Left ventricle myocardium inferior (tissue), 1 donor: ENCODE data around the gene SLC25A48. TPM values are rescaled to one million over a fixed set of nuclear protein-coding genes. Genes with fewer than 3 reads are reported as not detected.

ENCODE experiments used
- DNase-seq: peaks from one replicate; pipeline ENCODE4 v3.0.0-alpha.2; 2020
- H3K27ac ChIP-seq: fragments of 200-600 bp; replicated peaks from 2 replicates; pipeline ENCODE4 v1.8.0; 2021
- H3K27me3 ChIP-seq: fragments of 200-600 bp; 2 replicates; pipeline ENCODE4 v1.8.0; 2021; ENCODE audit warnings: low read depth
- H3K36me3 ChIP-seq: fragments of 200-600 bp; 2 replicates; pipeline ENCODE4 v1.8.0; 2021
- H3K4me1 ChIP-seq: fragments of 200-600 bp; 2 replicates; pipeline ENCODE4 v1.8.0; 2021
- H3K4me3 ChIP-seq: fragments of 200-600 bp; 2 replicates; pipeline ENCODE4 v1.8.0; 2021; ENCODE audit warnings: mild to moderate bottlenecking, moderate library complexity
- H3K9me3 ChIP-seq: fragments of 200-600 bp; replicated peaks from 2 replicates; pipeline ENCODE4 v1.8.0; 2021
- intact Hi-C: fragments of 100-400 bp; cut with micrococcal nuclease; formaldehyde crosslinking; loops from one replicate; pipeline ENCODE4 v1.11.0; 2022
- total RNA-seq: library from RNA; stranded (reverse); fragmentation: NEBNext Ultra II Directional; extraction: Animal tissue kit (Norgen Biotek cat#: 25700); gene quantifications from one replicate; pipeline ENCODE4 v1.2.1, GENCODE V29; 2021
- TF ChIP-seq, protein P1 (sequence below): fragments of 200-600 bp; IDR thresholded peaks from 2 replicates; pipeline ENCODE4 v1.8.0; 2021; ENCODE audit warnings: antibody characterized with exemption, mild to moderate bottlenecking, borderline replicate concordance
- donor health status: DM: no; HTN: yes; CAD: no; lungs with severe emphysema.

The SLC25A48 gene
- total RNA-seq, 1 donor from 2014 or later: not detected

DNA sequence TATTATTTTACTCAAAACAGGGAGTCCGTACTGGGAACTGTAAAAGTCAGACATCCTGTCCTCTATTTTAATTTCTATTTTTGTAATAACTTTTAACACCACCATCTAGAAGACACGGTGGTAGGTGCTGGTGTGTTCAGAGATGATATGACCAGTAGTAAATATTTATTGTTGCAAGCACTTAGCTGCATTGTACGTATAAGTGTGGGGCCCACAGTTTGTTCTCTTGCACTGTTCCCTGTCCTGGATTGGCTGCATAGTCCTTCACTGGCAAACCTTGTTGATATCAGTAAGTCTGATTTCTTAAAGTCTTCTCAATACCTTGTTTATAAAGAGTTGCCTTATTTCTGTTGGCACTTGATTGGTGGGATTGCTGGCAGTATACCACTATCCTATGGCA lies 85.7 kb downstream of the SLC25A48 start:
- intact Hi-C loops: no loop called here
- Histone ChIP-seq H3K4me3 (no peak overlapping the region), H3K27me3 (peaks cover 73% of the 10 kb centered on the region), H3K9me3 (no peaks in the 10 kb centered on the region), H3K27ac (no peak overlapping the region), H3K36me3 (no peaks in the 10 kb centered on the region), H3K4me1 (no peaks in the 10 kb centered on the region)
- TF ChIP-seq, protein P1, sequence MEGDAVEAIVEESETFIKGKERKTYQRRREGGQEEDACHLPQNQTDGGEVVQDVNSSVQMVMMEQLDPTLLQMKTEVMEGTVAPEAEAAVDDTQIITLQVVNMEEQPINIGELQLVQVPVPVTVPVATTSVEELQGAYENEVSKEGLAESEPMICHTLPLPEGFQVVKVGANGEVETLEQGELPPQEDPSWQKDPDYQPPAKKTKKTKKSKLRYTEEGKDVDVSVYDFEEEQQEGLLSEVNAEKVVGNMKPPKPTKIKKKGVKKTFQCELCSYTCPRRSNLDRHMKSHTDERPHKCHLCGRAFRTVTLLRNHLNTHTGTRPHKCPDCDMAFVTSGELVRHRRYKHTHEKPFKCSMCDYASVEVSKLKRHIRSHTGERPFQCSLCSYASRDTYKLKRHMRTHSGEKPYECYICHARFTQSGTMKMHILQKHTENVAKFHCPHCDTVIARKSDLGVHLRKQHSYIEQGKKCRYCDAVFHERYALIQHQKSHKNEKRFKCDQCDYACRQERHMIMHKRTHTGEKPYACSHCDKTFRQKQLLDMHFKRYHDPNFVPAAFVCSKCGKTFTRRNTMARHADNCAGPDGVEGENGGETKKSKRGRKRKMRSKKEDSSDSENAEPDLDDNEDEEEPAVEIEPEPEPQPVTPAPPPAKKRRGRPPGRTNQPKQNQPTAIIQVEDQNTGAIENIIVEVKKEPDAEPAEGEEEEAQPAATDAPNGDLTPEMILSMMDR: no peak
- DNase-seq: no peak

DNA sequence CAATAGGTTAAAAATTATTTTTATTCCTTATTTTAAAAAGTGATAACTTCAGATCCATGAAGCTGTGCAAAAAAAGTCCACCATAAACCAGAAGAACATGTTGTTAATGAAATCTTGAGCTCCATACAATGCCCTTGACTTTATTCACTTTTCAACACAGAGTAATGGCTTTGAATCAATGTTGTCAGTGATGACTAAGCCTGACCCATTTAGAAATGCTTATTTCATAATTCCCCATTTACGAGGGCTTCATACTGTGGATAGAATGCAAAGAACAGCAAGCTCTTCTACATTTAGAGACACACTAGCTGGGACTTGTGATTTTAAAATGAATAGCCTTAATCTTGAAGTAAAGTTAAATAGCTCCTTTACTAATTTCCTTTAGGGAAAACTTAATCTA lies 86.9 kb downstream of the SLC25A48 start:
- H3K36me3 ChIP-seq: no peaks in the 10 kb centered on the region
- H3K4me1 ChIP-seq: no peaks in the 10 kb centered on the region
- H3K9me3 ChIP-seq: no peaks in the 10 kb centered on the region
- TF ChIP-seq, protein P1: no peak
- no peak overlapping the region for H3K27ac ChIP-seq
- DNase-seq: no peak
- peaks cover 83% of the 10 kb centered on the region for H3K27me3 ChIP-seq
- no peak overlapping the region for H3K4me3 ChIP-seq
- intact Hi-C loops: no loop called here

DNA sequence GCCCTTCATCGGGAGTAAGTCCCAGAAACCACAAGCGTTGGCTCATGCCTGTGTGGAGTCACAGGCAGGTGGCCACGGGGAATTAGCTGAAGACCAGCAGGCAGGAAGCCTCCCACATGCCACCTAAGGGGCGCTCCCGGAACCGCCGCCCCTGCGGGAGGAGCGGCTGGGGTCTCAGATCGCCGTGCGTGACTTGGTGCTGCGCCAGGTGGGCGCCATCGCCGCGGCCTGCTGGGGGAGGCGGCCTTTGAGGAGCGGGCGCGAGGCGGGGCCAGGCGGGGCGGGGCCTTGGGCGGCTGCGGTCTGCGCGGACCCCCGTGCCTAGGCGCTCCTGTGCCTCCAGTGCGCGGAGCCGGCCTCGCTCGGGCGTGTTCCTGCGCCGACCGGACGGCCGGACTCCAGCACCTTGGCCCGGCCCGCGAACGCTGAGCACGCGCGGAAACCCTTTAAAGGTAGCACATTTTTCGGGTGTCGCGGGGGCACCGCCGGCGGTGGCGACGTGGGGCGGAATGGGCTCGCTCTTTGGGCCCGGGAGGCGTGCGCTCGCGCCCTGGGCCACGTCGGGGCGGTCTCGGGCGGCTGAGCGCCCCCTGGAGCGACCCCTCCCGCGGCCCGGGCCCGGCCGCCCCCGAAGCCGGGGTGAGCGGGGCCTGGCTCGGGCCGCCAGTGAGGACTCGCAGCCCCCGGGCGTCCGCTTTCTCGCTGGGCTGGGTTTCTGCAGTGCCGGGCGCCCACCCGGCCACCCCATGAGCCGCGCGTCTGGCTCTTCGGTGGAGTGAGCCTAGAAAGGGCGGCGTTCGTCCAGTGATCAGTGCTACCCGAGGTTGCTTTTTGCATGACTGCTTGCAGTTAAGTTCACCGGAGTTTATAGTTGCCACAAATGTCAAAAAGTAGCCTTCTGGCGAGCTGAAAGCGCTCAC lies 95.8 kb downstream of the SLC25A48 start:
- no peak for DNase-seq
- Histone ChIP-seq H3K4me3 (peak overlapping the region; percentile 61), H3K36me3 (no peaks in the 10 kb centered on the region), H3K27me3 (peaks cover 78% of the 10 kb centered on the region), H3K9me3 (peaks cover 4% of the 10 kb centered on the region), H3K27ac (no peak overlapping the region), H3K4me1 (peaks cover 12% of the 10 kb centered on the region)
- TF ChIP-seq, protein P1: no peak
- intact Hi-C loops: no loop called here

DNA sequence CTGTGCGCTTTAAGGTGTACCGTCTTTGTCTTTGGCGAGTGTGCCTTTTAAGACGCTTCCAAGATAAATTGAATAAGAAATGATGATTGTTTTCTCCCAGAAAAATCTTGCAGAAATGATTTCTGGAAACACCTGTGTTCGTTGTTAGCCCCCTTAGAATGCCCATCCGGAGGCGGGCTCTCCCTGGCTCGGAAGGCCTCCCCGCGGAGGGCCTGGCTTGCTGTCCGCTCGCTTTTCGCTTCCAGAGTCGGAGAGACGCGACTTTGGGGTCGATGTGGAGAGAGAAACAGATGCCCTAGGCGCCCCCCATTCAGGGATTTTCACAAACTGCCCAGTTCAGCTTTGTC lies 96.5 kb downstream of the SLC25A48 start:
- no peak for DNase-seq
- Histone ChIP-seq H3K36me3 (no peaks in the 10 kb centered on the region), H3K4me1 (peaks cover 12% of the 10 kb centered on the region), H3K4me3 (peak overlapping the region; percentile 61), H3K27ac (no peak overlapping the region), H3K9me3 (peaks cover 4% of the 10 kb centered on the region), H3K27me3 (peaks cover 71% of the 10 kb centered on the region)
- TF ChIP-seq, protein P1: no peak
- intact Hi-C loops: no loop called here

DNA sequence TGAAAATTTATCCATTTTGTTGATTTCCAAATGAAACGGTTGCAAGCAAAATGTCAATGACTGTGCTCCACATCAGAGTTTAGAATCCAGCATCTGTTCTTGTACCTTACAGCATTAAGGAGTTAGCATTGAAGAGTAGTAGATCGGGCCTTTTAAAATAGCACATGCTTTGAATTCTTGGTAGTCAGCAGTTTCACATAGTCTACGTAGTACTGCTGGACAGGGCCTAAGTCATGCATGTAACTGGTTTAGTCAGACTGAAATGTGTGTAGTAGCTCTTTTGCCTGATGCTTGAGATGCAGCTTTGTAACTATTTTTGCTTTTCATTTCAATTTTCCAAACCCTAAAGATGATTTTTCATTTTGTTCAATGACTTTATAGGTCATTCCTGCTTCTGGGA lies 100.5 kb downstream of the SLC25A48 start:
- Histone ChIP-seq H3K9me3 (no peaks in the 10 kb centered on the region), H3K4me3 (no peak overlapping the region)
- intact Hi-C loops: no loop called here

More for the DNA sequence above, 100.5 kb downstream of the SLC25A48 start:
- peaks cover 31% of the 10 kb centered on the region for H3K27me3 ChIP-seq
- no peak overlapping the region for H3K27ac ChIP-seq
- TF ChIP-seq, protein P1: no peak
- no peak for DNase-seq
- H3K4me1 ChIP-seq: peaks cover 10% of the 10 kb centered on the region
- H3K36me3 ChIP-seq: no peaks in the 10 kb centered on the region
